Neutrophil (primary cell): ENCODE results near the gene UBE3A.
"Not testable (repeated sequence)": the region's sequence is repeated elsewhere in the genome, so short reads cannot be mapped to it uniquely, and the experiment has no call there.

ENCODE experiments used
- H3K27ac ChIP-seq: fragments of 200-600 bp; sonication (generic); 2 replicates; pipeline ENCODE4 v1.5.1; 2016; ENCODE audit warnings: mild to moderate bottlenecking, moderate library complexity
- H3K27me3 ChIP-seq: fragments of 200-600 bp; sonication (generic); 2 replicates; pipeline ENCODE4 v1.6.0; 2016; ENCODE audit warnings: mild to moderate bottlenecking
- H3K36me3 ChIP-seq: fragments of 200-600 bp; sonication (generic); 2 replicates; pipeline ENCODE4 v1.5.1; 2017
- H3K4me1 ChIP-seq, 2 experiments: fragments of 200-600 bp in 1 of 2; sonication (generic) in 1 of 2; 1 replicate in 1 of 2; 2 replicates in 1 of 2; pipeline versions ENCODE4 v1.5.1 to v1.6.1; 2013 to 2016; ENCODE audit warnings: low read depth in 1 of 2, low read length in 1 of 2, mild to moderate bottlenecking in 1 of 2, moderate library complexity in 1 of 2; ENCODE audit not compliant: control insufficient read depth in 1 of 2, insufficient read depth in 1 of 2
- H3K4me3 ChIP-seq, 2 experiments: fragments of 200-600 bp in 1 of 2; sonication (generic) in 1 of 2; 1 replicate in 1 of 2; 2 replicates in 1 of 2; pipeline ENCODE4 v1.5.1; 2013 to 2016; ENCODE audit warnings: low read depth in 1 of 2, low read length in 1 of 2, mild to moderate bottlenecking in 1 of 2, moderate library complexity in 1 of 2
- H3K9me3 ChIP-seq: fragments of 200-600 bp; sonication (generic); 2 replicates; pipeline ENCODE4 v1.5.1; 2016
- TF ChIP-seq, protein P1 (sequence below): fragments of 200-600 bp; sonication (generic); IDR thresholded peaks from 2 replicates; pipeline ENCODE4 v1.5.1; 2016; ENCODE audit warnings: antibody characterized with exemption

The UBE3A gene

GRCh38 chr15:25464784-25465183 is 26.0 kb upstream of the UBE3A start:
- no peaks in the 10 kb centered on the region for H3K27me3 ChIP-seq

GRCh38 chr15:25464383-25464782 is 25.6 kb upstream of the UBE3A start:
- no peaks in the 10 kb centered on the region for H3K4me1 ChIP-seq
- no peak overlapping the region for H3K4me3 ChIP-seq
- no peak overlapping the region for H3K27ac ChIP-seq
- H3K9me3 ChIP-seq: no peaks in the 10 kb centered on the region
- TF ChIP-seq, protein P1, sequence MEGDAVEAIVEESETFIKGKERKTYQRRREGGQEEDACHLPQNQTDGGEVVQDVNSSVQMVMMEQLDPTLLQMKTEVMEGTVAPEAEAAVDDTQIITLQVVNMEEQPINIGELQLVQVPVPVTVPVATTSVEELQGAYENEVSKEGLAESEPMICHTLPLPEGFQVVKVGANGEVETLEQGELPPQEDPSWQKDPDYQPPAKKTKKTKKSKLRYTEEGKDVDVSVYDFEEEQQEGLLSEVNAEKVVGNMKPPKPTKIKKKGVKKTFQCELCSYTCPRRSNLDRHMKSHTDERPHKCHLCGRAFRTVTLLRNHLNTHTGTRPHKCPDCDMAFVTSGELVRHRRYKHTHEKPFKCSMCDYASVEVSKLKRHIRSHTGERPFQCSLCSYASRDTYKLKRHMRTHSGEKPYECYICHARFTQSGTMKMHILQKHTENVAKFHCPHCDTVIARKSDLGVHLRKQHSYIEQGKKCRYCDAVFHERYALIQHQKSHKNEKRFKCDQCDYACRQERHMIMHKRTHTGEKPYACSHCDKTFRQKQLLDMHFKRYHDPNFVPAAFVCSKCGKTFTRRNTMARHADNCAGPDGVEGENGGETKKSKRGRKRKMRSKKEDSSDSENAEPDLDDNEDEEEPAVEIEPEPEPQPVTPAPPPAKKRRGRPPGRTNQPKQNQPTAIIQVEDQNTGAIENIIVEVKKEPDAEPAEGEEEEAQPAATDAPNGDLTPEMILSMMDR: no peak
- no peaks in the 10 kb centered on the region for H3K27me3 ChIP-seq
- no peaks in the 10 kb centered on the region for H3K36me3 ChIP-seq

More at GRCh38 chr15:25464784-25465183, 26.0 kb upstream of the UBE3A start:
- H3K36me3 ChIP-seq: no peaks in the 10 kb centered on the region
- no peaks in the 10 kb centered on the region for H3K9me3 ChIP-seq
- H3K27ac ChIP-seq: no peak overlapping the region
- TF ChIP-seq, protein P1: no peak
- H3K4me3 ChIP-seq: no peak overlapping the region
- no peaks in the 10 kb centered on the region for H3K4me1 ChIP-seq

- TF ChIP-seq, protein P1: no peak
These were observed 17.4 kb upstream of the UBE3A start for GRCh38 chr15:25456196-25456595.

GRCh38 chr15:25455226-25455625 is 16.4 kb upstream of the UBE3A start:
- H3K27ac ChIP-seq: no peak overlapping the region
- TF ChIP-seq, protein P1: no peak
- H3K36me3 ChIP-seq: no peaks in the 10 kb centered on the region
- no peaks in the 10 kb centered on the region for H3K27me3 ChIP-seq
- no peaks in the 10 kb centered on the region for H3K4me1 ChIP-seq
- no peaks in the 10 kb centered on the region for H3K9me3 ChIP-seq
- no peak overlapping the region for H3K4me3 ChIP-seq

More at GRCh38 chr15:25456196-25456595, 17.4 kb upstream of the UBE3A start:
- Histone ChIP-seq H3K36me3 (no peaks in the 10 kb centered on the region), H3K4me1 (no peaks in the 10 kb centered on the region), H3K27ac (no peak overlapping the region), H3K9me3 (no peaks in the 10 kb centered on the region), H3K4me3 (no peak overlapping the region), H3K27me3 (no peaks in the 10 kb centered on the region)

GRCh38 chr15:25454771-25455170 is 15.9 kb upstream of the UBE3A start:
- no peaks in the 10 kb centered on the region for H3K27me3 ChIP-seq
- H3K27ac ChIP-seq: no peak overlapping the region
- TF ChIP-seq, protein P1: no peak
- no peaks in the 10 kb centered on the region for H3K36me3 ChIP-seq
- no peak overlapping the region for H3K4me3 ChIP-seq
- no peaks in the 10 kb centered on the region for H3K9me3 ChIP-seq
- H3K4me1 ChIP-seq: no peaks in the 10 kb centered on the region

DNA sequence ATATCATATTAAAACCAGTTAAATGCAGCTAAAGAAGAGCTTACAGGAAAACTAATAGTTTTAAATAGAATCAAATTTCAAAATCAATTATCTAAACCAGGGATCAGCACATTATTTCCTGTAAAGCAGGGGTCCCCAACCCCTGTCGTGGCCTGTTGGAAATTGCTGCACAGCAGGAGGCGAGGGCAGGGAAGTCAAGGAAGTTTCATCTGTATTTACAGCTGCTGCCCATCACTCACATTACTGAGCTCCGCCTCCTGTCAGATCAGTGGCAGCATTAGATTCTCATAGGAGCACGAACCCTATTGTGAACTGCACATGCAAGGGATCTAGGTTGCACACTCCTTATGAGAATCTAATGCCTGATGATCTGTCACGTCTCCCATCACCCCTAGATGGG is 14.4 kb upstream of the UBE3A start:
- H3K4me3 ChIP-seq, H3K27me3 ChIP-seq, H3K9me3 ChIP-seq, H3K36me3 ChIP-seq, H3K27ac ChIP-seq, H3K4me1 ChIP-seq: not testable (repeated sequence)
